ENCODE results near the gene UNC50. TPM values are rescaled to one million over a fixed set of nuclear protein-coding genes. Genes with fewer than 3 reads are reported as not detected.
"Not testable (repeated sequence)": the region's sequence is repeated elsewhere in the genome, so short reads cannot be mapped to it uniquely, and the experiment has no call there.

UNC50 gene
- total RNA-seq, 2 experiments from 2014 or later, result 33.4 to 36.2 TPM

GRCh38 chr2:98578231-98578630 is 30.2 kb upstream of the UNC50 start:
- Mint-ChIP-seq H3K27ac (no peak overlapping the region), H3K4me3 (no peak overlapping the region), H3K27me3 (no peaks in the 10 kb centered on the region), H3K36me3 (peaks cover 20% of the 10 kb centered on the region), H3K4me1 (ENCODE audit: low read depth) (no peaks in the 10 kb centered on the region), H3K9me3 (no peaks in the 10 kb centered on the region)
- no peak for DNase-seq
- CTCF ChIA-PET, result interaction anchor here (0.6 to 4.1 kb wide), 3 partner anchors 9 to 50 kb away, joined by 3 to 24 read pairs (median 4); no protein-coding TSS in a partner anchor
- intact Hi-C loops (cut with micrococcal nuclease), result no loop called here
- POLR2A ChIA-PET, result no interaction called here

- no peaks in the 10 kb centered on the region for H3K4me1 Mint-ChIP-seq (ENCODE audit: low read depth)
- no peaks in the 10 kb centered on the region for H3K9me3 Mint-ChIP-seq
- ChIA-PET CTCF (interaction anchor here (1.1 to 4.1 kb wide), 2 partner anchors 11 to 22 kb away, joined by 3 to 24 read pairs; no protein-coding TSS in a partner anchor), POLR2A (no interaction called here)
- intact Hi-C loops (cut with micrococcal nuclease), result no loop called here
- peaks cover 18% of the 10 kb centered on the region for H3K36me3 Mint-ChIP-seq
- no peak overlapping the region for H3K27ac Mint-ChIP-seq
- H3K4me3 Mint-ChIP-seq, result no peak overlapping the region
- DNase-seq, result no peak
- H3K27me3 Mint-ChIP-seq, result no peaks in the 10 kb centered on the region
These were observed 28.5 kb upstream of the UNC50 start for GRCh38 chr2:98579926-98580325.

- no peaks in the 10 kb centered on the region for H3K4me1 Mint-ChIP-seq (ENCODE audit: low read depth)
- no peak overlapping the region for H3K27ac Mint-ChIP-seq
- peaks cover 20% of the 10 kb centered on the region for H3K36me3 Mint-ChIP-seq
- no peak overlapping the region for H3K4me3 Mint-ChIP-seq
- no peak for DNase-seq
- intact Hi-C loops (cut with micrococcal nuclease), result no loop called here
- no peaks in the 10 kb centered on the region for H3K27me3 Mint-ChIP-seq
- ChIA-PET POLR2A (no interaction called here), CTCF (interaction anchor here (4.1 kb wide), 1 partner anchor 12 kb away, joined by 24 read pairs; no protein-coding TSS in a partner anchor)
- H3K9me3 Mint-ChIP-seq, result no peaks in the 10 kb centered on the region
These were observed 27.6 kb upstream of the UNC50 start for GRCh38 chr2:98580656-98581284.

- ChIA-PET POLR2A (no interaction called here), CTCF (interaction anchor here (0.8 kb wide), 1 partner anchor 483 kb away, joined by 3 read pairs; no protein-coding TSS in a partner anchor)
- H3K36me3 Mint-ChIP-seq, result peaks cover 22% of the 10 kb centered on the region
- H3K9me3 Mint-ChIP-seq, result no peaks in the 10 kb centered on the region
- no peak overlapping the region for H3K4me3 Mint-ChIP-seq
- no peaks in the 10 kb centered on the region for H3K4me1 Mint-ChIP-seq (ENCODE audit: low read depth)
- DNase-seq, result no peak
- H3K27ac Mint-ChIP-seq, result no peak overlapping the region
- no peaks in the 10 kb centered on the region for H3K27me3 Mint-ChIP-seq
- intact Hi-C loops (cut with micrococcal nuclease), result no loop called here
These were observed 25.9 kb upstream of the UNC50 start for GRCh38 chr2:98582523-98582922.

GRCh38 chr2:98583276-98583675 is 25.1 kb upstream of the UNC50 start:
- H3K27ac Mint-ChIP-seq, result no peak overlapping the region
- POLR2A ChIA-PET, result no interaction called here
- intact Hi-C loops (cut with micrococcal nuclease), result no loop called here
- peaks cover 15% of the 10 kb centered on the region for H3K36me3 Mint-ChIP-seq
- DNase-seq, result no peak
- H3K4me3 Mint-ChIP-seq, result no peak overlapping the region
- H3K4me1 Mint-ChIP-seq (ENCODE audit: low read depth), result no peaks in the 10 kb centered on the region
- CTCF ChIA-PET, result interaction anchor here (0.9 kb wide), 1 partner anchor 15 kb away, joined by 3 read pairs; no protein-coding TSS in a partner anchor
- H3K9me3 Mint-ChIP-seq, result no peaks in the 10 kb centered on the region
- H3K27me3 Mint-ChIP-seq, result no peaks in the 10 kb centered on the region

GRCh38 chr2:98583816-98584618 is 24.4 kb upstream of the UNC50 start:
- ChIA-PET POLR2A (no interaction called here), CTCF (interaction anchor here (0.9 kb wide), 1 partner anchor 15 kb away, joined by 3 read pairs; no protein-coding TSS in a partner anchor)
- no peak overlapping the region for H3K27ac Mint-ChIP-seq
- peaks cover 15% of the 10 kb centered on the region for H3K36me3 Mint-ChIP-seq
- no peaks in the 10 kb centered on the region for H3K27me3 Mint-ChIP-seq
- DNase-seq, result no peak
- no peaks in the 10 kb centered on the region for H3K4me1 Mint-ChIP-seq (ENCODE audit: low read depth)
- H3K4me3 Mint-ChIP-seq, result no peak overlapping the region
- intact Hi-C loops (cut with micrococcal nuclease), result no loop called here
- no peaks in the 10 kb centered on the region for H3K9me3 Mint-ChIP-seq

- DNase-seq, result no peak
- Mint-ChIP-seq H3K4me3 (no peak overlapping the region), H3K36me3 (peaks cover 13% of the 10 kb centered on the region), H3K4me1 (ENCODE audit: low read depth) (no peaks in the 10 kb centered on the region), H3K9me3 (no peaks in the 10 kb centered on the region), H3K27ac (no peak overlapping the region), H3K27me3 (no peaks in the 10 kb centered on the region)
- intact Hi-C loops (cut with micrococcal nuclease), result no loop called here
- CTCF ChIA-PET, result interaction anchor here (0.6 to 2.8 kb wide), 5 partner anchors 12 to 847 kb away, joined by 3 to 11 read pairs (median 3); no protein-coding TSS in a partner anchor
- POLR2A ChIA-PET, result interaction anchor here (0.6 kb wide), 1 partner anchor 825 kb away, joined by 3 read pairs; no protein-coding TSS in a partner anchor
These were observed 23.0 kb upstream of the UNC50 start for GRCh38 chr2:98585386-98585785.

GRCh38 chr2:98586551-98587140 is 21.7 kb upstream of the UNC50 start:
- no peaks in the 10 kb centered on the region for H3K27me3 Mint-ChIP-seq
- H3K9me3 Mint-ChIP-seq, result no peaks in the 10 kb centered on the region
- no peaks in the 10 kb centered on the region for H3K4me1 Mint-ChIP-seq (ENCODE audit: low read depth)
- H3K27ac Mint-ChIP-seq, result no peak overlapping the region
- no peak for DNase-seq
- CTCF ChIA-PET, result interaction anchor here (2.8 kb wide), 1 partner anchor 18 kb away, joined by 11 read pairs; no protein-coding TSS in a partner anchor
- no peak overlapping the region for H3K4me3 Mint-ChIP-seq
- intact Hi-C loops (cut with micrococcal nuclease), result no loop called here
- H3K36me3 Mint-ChIP-seq, result peaks cover 15% of the 10 kb centered on the region
- POLR2A ChIA-PET, result no interaction called here

GRCh38 chr2:98588880-98589431 is 19.4 kb upstream of the UNC50 start:
- intact Hi-C loops (cut with micrococcal nuclease), result no loop called here
- CTCF ChIA-PET, result interaction anchor here (1.8 kb wide), 1 partner anchor 20 kb away, joined by 6 read pairs; no protein-coding TSS in a partner anchor
- H3K4me3 Mint-ChIP-seq, result no peak overlapping the region
- no peak overlapping the region for H3K27ac Mint-ChIP-seq
- POLR2A ChIA-PET, result no interaction called here
- no peaks in the 10 kb centered on the region for H3K27me3 Mint-ChIP-seq
- peaks cover 5% of the 10 kb centered on the region for H3K9me3 Mint-ChIP-seq
- no peaks in the 10 kb centered on the region for H3K4me1 Mint-ChIP-seq (ENCODE audit: low read depth)
- peaks cover 24% of the 10 kb centered on the region for H3K36me3 Mint-ChIP-seq
- DNase-seq, result no peak

- no peak overlapping the region for H3K27ac Mint-ChIP-seq
- intact Hi-C loops (cut with micrococcal nuclease), result no loop called here
- H3K4me1 Mint-ChIP-seq (ENCODE audit: low read depth), result no peaks in the 10 kb centered on the region
- ChIA-PET CTCF (interaction anchor here (1.8 kb wide), 1 partner anchor 21 kb away, joined by 6 read pairs; no protein-coding TSS in a partner anchor), POLR2A (no interaction called here)
- H3K4me3 Mint-ChIP-seq, result no peak overlapping the region
- no peak for DNase-seq
- H3K36me3 Mint-ChIP-seq, result peaks cover 28% of the 10 kb centered on the region
- no peaks in the 10 kb centered on the region for H3K27me3 Mint-ChIP-seq
- H3K9me3 Mint-ChIP-seq, result peaks cover 7% of the 10 kb centered on the region
These were observed 18.9 kb upstream of the UNC50 start for GRCh38 chr2:98589489-98589888.

- Mint-ChIP-seq H3K4me1 (ENCODE audit: low read depth) (no peaks in the 10 kb centered on the region), H3K36me3 (peaks cover 33% of the 10 kb centered on the region), H3K27me3 (no peaks in the 10 kb centered on the region), H3K9me3 (peaks cover 9% of the 10 kb centered on the region), H3K4me3 (no peak overlapping the region), H3K27ac (no peak overlapping the region)
- intact Hi-C loops (cut with micrococcal nuclease), result no loop called here
- no peak for DNase-seq
- ChIA-PET POLR2A (no interaction called here), CTCF (interaction anchor here (2.7 kb wide), 1 partner anchor 24 kb away, joined by 9 read pairs; no protein-coding TSS in a partner anchor)
These were observed 15.8 kb upstream of the UNC50 start for GRCh38 chr2:98592565-98592964.

GRCh38 chr2:98594665-98595064 is 13.7 kb upstream of the UNC50 start:
- H3K4me3 Mint-ChIP-seq; CTCF ChIA-PET; H3K4me1 Mint-ChIP-seq (ENCODE audit: low read depth); H3K27me3 Mint-ChIP-seq; H3K9me3 Mint-ChIP-seq; intact Hi-C loops (cut with micrococcal nuclease); DNase-seq; POLR2A ChIA-PET; H3K27ac Mint-ChIP-seq: not testable (repeated sequence)
- H3K36me3 Mint-ChIP-seq, result peaks cover 38% of the 10 kb centered on the region
